Testis (tissue), 2 donors: ENCODE data around the gene ZNF862.

ENCODE experiments used
- CTCF ChIP-seq, 3 experiments: fragments of 450-650 bp in 2 of 3; fragments of 200-600 bp in 1 of 3; sonication (generic) in 1 of 3; IDR thresholded peaks; one replicate each; pipeline ENCODE4 v1.5.1; 2016 to 2019; ENCODE audit warnings: antibody characterized with exemption in 3 of 3, mild to moderate bottlenecking in 2 of 3, moderate library complexity in 1 of 3
- POLR2A ChIP-seq: fragments of 450-650 bp; IDR thresholded peaks from one replicate; pipeline ENCODE4 v1.6.1; 2017; ENCODE audit warnings: antibody characterized with exemption, mild to moderate bottlenecking, moderate library complexity

GRCh38 chr7:149846436-149847046 is 8.4 kb downstream of the ZNF862 start:
- TF ChIP-seq POLR2A: no peak
- TF ChIP-seq CTCF (IDR thresholded peaks at IDR 0.05): no peak
